HG03095 (cell line): Measurements from ENCODE around the gene HSP90AB1.

Experiments used
- ATAC-seq: cut with Tn5 transposase; IDR thresholded peaks from one replicate; pipeline ENCODE4 v1.9.1; 2021; ENCODE audit warnings: moderate library complexity; ENCODE audit not compliant: unreplicated experiment

The HSP90AB1 gene

DNA sequence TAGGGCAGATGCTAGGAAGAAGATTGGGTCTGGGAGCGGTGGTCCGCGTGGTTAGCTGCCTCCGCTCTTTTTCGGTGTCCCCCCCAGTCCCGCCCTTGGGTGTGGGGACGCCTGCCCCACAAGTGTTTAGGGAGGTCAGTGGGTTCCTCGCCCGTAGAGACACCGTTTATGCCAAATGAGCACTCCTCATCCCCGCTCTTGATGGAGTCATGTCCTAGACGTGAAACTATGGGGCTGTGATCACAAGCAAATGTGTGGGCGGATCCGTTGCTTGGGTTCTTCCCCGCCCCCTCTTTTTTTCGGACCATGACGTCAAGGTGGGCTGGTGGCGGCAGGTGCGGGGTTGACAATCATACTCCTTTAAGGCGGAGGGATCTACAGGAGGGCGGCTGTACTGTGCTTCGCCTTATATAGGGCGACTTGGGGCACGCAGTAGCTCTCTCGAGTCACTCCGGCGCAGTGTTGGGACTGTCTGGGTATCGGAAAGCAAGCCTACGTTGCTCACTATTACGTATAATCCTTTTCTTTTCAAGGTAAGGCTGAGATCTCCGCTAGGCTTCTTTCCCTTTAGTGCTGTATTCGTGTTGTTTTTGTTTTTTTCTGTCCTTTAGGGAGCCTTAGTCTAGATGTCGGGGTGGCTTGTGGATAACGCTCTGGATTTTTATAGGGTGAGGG is at the start of gene HSP90AB1:
TSS of gene HSP90AB1 (plus strand) at position 439 of the 675 bp plus-strand sequence. CDS start 1,529 bp downstream, outside the sequence.
- ATAC-seq, result peak; percentile 48

DNA sequence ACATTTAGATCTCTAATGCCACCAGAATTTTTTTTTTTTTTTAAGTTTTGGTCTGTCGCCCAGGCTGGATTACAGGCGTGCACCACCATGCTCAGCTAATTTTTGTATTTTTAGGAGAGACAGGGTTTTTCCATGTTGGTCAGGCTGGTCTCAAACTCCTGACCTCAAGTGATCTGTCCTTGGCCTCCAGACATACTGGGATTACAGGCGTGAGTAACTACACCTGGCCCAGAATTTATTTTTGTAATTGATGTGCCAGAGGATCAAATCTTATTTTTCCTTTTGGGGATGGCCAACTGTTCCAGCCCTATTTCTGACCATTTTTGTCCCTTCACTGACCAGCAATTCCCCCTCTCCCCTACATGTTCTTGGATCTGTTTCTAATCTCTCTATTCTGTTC is 48.2 kb upstream of the HSP90AB1 start:
- no peak for ATAC-seq

DNA sequence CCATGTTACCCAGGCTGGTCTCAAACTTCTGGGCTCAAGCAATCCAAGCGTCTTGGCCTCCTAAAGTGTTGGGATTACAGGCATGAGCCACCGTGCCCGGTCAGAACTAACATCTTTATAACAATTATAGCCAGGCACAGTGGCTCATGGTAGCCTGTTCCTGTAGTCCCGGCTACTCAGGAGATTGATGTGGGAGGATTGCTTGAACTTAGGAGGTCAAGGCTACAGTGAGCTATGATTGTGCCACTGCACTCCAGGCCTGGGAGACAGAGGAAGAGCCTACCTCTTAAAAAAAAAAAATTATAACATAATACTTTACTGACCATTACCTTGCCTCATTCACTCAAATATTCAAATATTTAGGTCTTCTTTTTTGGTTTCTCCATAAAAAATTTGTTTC is 47.0 kb upstream of the HSP90AB1 start:
- no peak for ATAC-seq

DNA sequence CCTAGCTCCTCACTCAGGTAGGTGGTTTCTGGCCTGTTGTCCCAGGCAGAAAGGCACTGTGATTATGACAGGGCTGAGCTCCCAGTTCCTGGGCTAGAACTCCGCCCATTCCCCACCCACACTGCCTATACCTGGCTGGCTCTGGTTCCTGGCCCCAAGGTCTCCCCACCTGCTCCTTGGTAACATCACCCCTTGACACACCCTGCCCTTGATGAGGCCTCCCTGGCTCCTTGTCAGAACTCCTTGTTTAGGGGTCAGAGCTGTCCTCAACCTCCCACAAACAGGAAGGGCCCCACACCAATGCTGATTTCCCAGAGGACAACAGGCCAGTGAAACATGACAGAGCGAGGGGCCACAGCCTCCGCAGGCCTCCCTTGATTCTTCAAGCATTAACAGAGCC is 45.7 kb upstream of the HSP90AB1 start:
- ATAC-seq, result no peak

DNA sequence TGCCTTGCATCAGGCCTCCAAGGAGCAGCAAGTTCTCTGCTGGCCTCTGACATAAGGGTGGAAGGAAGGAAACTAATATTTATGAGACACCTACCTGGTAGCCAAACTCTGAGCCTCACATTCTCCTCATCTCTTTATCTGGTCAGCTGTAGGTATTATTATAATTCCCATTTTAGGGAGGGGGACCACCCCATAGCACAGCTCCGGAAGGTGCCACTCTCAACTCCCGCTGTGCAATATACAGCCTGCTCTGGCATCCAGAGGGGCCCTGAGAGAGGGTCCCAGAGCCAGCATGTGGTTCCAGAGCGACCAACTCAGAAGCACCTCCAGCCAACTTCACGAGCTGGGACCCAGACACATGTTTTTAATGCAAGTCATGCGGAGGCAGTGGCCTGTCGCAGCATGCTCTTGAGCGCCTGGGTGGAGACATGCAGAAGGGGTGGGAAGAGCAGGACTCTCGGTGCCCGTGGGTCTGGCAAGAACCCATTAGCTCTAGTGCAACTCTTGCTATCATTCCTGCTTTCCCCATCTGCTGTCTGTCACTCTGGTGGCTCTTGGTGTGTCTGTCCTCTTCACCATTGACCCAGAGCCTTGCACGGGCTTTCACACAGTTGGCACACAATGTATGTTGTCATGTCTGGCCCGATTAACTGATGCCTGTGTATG is 45.1 kb upstream of the HSP90AB1 start:
- no peak for ATAC-seq

DNA sequence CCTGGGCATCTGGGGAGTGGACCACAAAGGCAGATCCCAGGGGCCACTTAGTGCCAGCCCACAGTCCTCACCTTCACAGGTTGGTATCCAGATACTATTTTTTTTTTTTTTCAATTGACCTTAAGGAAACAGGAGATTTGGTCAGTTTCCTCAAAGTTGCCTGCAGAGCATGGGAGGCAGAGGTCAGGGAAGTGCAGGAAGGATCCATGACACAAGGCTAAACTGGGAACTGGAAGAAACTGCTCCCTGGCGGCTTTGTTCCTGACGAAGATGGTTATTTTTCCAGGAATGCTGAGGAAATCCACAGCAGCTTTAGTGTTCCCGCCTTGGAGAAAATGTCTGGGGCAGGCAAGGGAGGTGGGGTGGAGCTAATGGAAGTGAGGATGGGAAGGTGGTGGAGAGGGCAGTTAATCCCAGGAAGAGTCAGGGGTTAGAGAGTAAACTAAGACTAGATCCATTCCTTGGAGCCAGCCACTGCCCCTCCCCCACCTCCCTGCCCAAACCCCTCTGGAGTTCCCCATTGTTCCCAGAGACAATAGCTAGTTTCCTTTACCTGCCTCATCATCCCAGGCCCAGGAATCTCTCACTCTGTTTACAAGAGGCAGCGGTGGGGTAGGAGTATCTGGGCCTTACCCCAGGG is 44.4 kb upstream of the HSP90AB1 start:
- no peak for ATAC-seq

DNA sequence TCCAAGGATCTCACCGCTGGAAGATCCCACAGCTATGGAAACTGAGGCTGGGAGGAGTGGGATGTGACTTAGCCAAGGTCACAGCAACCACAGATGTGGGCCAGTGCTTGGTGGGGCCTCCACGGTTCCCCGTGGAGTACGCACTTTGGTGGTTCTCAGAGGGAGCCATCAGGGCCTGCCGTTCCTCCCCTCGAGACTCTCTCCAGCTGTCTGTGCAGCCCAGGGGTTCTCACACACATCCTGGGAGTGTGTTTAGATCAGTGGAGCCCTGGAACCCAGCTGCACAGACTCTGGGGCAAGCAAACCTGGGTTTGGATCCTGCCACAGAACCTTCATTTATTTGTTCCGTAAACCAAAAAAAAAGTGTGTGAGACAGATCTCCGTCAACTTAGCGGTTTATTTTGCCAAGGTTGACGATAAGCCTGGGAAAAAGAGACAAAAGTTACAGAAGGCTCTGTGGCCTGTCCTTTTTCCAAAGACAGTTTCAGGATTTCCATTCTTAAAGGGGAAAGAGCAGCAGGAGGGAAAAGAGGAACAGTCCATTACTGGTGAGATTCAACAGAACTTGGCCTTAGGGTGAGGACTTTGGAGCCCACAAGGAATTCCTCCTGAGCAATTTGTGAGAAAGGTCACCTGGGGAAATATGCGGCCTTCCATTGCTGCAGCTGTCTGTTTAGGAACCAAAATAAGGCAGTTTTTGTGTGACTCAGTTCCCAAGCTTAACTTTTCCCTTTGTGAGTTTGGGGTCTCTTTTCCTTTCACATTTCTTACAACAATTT is 43.7 kb upstream of the HSP90AB1 start:
- no peak for ATAC-seq

DNA sequence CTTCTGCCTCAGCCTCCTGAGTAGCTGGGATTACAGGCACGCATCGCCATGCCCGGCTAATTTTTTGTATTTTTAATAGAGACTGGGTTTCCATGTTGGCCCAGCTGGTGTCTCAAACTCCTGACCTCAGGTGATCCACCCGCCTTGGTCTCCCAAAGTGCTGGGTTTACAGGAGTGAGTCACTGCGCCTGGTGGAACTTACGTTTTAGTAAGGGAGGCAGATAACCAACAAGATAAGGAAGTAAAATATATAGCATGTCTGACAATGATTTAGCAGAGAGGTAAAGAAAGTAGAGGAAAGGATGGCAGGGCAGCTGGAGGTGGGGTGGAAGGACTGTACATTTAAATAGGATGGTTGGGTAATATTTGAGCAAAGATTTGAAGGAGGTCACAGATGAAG is 42.9 kb upstream of the HSP90AB1 start:
- ATAC-seq, result no peak

DNA sequence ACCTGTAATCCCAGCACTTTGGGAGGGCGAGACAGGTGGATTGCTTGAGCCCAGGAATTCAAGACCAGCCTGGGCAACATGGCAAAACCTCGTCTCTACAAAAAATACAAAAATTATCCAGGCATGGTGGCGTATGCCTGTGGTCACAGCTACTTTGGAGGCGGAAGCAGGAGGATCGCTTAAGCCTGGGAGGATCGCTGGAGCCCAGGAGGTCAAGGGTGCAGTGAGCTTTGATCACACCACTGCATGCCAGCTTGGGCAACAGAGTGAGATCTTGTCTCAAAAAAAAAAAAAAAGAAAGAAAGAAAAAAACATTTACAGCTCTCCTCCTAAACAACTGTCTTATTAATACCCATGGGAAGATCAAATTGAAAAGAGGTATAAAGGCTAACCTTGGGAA is 38.9 kb upstream of the HSP90AB1 start:
- no peak for ATAC-seq

DNA sequence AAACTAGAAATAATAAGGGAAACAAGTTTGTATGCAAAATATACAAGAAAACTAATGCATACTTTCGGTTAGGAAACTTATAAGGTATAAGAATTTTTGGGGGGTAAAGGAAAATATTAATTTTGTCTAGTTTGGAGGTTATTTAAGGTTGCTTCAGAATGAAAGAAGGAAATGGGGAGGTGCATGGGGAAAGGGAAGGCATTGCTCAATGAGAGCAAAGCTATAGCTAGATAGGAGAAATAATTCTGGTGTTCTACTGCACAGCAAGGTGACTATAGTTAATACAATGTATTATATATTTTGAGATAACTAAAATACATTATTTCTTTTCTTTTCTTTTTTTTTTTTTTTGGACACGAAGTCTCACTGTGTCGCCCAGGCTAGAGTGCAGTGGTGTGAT is 35.6 kb upstream of the HSP90AB1 start:
- ATAC-seq, result no peak

DNA sequence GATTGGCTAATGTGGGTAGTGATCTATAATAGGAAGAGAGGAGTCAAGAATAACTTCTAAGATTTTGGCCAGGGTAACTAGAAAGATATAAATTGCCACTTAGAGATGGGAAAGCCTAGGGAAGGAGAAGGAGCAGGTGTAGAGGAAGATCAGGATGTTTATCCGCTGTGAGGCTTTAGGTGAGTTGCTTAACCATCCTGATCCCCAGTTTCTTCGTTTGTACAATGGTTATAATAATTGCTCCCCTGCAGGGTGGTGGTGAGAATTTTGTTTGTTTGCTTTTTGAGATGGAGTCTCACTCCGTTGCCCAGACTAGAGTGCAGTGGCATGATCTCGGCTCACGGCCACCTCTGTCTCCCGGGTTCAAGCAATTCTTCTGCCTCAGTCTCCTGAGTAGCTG is 32.6 kb upstream of the HSP90AB1 start:
- ATAC-seq, result no peak

DNA sequence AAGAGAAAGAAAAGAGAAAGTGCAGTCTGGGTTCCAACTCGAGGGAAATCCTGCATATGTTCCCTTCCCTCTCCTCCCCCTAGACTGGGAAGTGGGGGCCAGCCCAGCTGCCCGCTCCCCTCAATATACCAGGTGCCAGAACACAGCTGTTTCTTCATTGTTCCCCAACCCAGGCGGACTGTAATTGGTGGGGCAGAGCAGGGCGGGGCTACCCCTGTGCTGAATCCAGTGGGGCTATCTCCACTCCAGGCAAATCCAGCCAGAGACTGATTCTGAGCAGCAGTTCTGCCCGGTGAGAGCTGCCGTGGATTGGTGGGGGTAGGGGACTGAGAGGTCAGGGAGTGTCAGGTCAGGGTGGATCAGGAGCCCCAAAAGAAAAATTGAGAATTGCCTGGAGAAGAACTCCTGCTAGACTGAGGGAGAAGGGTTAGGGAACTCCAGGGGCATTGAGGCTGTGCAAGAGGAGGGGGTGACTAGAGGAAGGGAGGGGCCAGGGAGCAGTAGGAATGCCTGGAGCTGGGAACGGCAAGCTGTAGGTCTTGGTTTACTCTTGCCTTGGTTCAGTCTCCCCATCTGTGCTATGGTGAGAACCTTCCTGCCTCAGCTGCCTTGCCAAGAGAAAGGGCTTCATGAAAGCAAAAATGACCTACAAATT is 30.1 kb upstream of the HSP90AB1 start, which contains the start of gene MYMX:
TSS of gene MYMX (plus strand) at position 250 of the 655 bp plus-strand sequence. CDS start 546 bp downstream, outside the sequence.
- ATAC-seq, result no peak

DNA sequence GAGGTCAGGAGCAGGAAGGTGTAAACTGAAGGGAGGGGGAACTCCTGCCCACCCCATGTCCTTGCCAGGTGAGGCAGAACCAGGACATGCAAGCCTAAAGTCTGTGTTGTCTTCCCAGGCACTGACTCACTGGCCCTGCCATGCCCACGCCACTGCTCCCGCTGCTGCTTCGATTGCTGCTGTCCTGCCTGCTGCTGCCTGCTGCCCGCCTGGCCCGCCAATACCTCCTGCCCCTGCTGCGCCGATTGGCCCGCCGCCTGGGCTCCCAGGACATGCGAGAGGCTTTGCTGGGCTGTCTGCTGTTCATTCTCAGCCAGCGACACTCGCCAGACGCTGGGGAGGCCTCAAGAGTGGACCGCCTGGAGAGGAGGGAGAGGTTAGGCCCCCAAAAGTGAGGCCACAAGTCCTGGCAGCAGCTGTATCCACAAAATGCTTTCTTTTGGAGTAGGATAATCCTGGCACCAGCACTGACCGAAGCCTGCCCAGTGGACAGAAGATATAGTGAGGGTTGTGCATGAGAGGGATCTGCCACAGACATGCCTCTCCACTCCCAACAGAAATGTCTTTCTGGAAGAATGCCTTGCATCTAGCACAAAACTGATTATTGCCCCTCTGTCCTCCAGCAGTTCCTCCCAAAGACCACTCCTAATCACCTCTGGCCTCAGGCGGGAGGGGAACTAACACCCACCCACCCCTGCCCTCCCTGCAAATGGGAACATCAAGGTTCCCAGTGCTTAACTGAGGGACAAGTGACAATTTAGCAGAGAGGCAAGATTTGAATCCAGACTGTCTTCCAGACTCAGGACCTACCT is 29.4 kb upstream of the HSP90AB1 start:
- ATAC-seq, result no peak

DNA sequence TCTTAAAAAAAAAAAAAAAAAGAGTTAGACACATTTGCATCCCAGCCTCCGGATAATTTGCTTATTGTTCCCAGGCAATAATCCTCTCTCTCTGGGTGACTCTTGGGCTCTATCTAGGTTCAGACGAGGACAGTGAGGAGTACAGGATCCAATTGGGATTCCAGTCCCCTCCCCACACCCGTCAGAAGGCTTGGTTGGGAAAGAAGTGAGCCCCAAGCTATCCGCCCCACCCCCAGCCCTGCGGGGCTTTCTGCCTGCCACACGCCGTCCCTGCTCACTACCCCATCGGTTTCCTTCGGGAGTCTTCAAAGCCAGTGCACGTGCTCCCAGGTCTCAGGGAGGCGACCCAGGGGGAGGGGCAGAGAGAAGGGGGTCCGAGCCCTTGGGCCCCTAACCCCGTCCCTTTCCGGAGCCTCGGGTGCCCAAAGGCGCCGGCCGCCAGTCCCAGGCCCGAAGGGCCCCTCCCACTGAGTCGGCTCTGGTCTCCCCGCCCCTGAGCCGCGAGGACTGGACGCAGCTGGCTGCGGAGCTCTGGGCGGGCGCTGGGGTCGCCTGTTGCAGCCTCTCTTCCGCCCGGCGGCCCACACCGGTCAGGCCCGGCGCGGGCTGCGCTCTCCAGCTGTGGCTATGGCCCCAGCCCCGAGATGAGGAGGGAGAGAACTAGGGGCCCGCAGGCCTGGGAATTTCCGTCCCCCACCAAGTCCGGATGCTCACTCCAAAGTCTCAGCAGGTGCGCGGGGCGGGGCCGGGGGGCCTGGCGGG is 27.7 kb upstream of the HSP90AB1 start:
- peak; percentile 57 for ATAC-seq

DNA sequence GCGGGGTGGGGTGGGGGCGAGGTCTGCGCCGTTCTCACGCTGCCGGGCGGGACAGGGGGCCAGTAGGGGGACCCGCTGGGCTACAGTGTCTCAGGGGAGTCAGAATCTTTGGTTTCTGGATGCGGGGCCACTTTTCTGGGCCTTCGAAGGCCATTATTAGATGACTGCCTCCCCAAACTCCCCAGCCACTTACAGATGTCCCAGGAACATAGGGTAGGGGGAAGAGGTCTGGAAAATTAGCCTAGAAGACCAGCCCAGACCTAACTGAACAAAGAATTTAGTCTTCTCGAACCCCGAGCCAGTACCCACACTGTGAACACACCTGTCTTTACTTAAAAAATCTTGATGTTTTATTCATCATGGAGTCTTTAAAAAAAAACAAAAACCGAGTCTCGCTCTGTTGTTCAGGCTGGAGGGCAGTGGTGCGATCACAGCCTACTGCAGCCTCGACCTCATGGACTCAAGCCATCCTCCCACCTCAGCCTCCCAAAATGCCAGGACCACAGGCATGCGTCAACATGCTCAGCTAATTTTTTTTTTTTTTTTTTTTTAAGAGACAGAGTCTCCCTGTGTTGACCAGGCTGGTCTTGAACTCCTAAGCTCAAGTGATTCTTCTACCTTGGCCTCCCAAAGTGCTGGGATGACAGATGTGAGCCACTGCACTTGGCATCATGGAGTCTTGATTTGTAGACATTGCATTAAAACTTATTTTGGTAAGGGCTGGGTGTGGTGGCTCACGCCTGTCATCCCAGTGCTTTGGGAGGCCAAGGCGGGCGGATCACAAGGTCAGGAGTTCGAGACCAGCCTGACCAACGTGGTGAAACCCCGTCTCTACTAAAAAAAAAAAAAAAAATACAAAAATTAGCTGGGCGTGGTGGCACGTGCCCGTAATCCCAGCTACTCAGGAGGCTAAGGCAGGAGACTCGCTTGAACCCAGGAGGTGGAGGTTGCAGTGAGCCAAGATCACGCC is 26.8 kb upstream of the HSP90AB1 start:
- no peak for ATAC-seq

DNA sequence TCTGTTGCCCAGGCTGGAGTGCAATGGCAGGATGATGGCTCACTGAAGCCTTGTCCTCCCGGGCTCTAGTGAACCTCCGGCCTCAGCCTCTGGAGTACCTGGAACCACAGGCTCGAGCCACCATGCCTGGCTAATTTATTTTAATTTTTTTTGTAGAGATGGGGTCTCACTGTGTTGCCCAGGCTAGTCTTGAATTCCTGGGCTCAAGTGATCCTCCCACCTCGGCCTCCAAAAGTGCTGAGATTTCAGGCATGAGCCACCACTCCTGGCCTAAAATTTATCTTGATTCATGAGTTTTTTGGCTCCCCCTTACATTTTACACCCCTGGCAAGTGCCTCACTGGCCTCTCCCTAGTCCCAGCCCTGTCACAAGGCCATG is 26.0 kb upstream of the HSP90AB1 start:
- no peak for ATAC-seq

DNA sequence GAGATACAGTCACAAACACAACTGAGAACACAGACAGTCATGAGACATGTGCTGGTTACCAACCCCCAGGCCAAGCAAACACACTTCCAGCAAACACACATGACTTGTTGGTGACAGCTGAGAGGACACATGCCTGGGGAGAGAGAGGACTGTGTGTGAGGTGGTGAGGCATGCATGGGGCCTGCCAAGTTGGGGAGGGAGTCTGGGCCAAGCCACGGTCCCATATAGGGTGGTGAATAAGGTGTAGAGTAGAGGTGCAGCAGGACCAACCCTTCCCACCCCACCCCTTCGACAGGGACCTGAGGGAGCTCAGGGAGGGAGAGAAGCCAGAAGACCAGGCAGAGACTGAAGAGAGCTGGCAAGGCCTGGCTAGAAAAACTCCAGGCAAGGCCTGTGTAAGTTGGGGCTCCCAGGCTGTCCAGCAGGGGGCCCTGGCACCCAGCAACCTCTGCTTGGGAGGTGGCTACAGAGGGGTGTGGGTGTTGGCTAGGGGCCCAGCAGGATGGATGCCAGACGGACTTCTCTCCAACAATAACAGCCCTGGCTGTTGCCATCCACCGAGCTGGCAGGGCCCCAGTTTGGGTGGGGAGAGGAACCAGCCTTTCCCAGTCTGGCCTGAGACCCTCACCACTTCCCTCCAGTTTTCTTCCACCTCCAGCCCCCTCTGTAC is 25.5 kb upstream of the HSP90AB1 start:
- ATAC-seq, result peak; percentile 41

DNA sequence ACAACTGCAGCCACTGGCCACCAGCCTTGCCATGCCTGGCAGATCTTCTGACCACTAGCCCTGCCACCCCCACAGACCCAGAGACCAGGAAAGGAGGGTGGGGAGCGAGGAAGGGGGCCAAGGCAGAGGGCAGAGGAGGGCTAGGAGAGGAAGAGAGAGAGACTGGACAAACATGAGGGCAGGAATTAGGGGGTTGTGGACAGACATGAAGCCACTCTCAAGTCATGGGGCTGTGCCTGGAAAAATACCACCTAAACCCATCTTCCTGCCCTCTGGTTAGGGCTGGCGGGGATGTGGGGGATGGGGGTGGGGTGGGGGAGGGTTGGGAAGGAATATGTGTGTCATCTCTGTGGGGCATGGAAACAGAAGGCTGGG is 25.0 kb upstream of the HSP90AB1 start:
- no peak for ATAC-seq
